ENCODE measurements around the gene GUCD1.

- no peak for TF ChIP-seq CTCF (IDR thresholded peaks at IDR 0.05)
- TF ChIP-seq POLR2A (IDR thresholded peaks at IDR 0.05), result no peak
Observed at GRCh38 chr22:24588381-24588756, 33.4 kb upstream of the GUCD1 start.

All from esophagus squamous epithelium (tissue), 4 donors.